Osteoblast (primary cell): ENCODE data around the gene ACER1. TPM values are rescaled to one million over a fixed set of nuclear protein-coding genes. Genes with fewer than 3 reads are reported as not detected.

ENCODE experiments used
- DNase-seq: peaks from one replicate; pipeline ENCODE4 v3.0.0; 2011; ENCODE audit warnings: low spot score, mixed read lengths; ENCODE audit not compliant: insufficient read length; ENCODE audit errors: missing footprints
- H2AFZ ChIP-seq: 2 replicates; pipeline ENCODE4 v1.6.0; 2011; ENCODE audit warnings: mild to moderate bottlenecking, low read length
- H3K27ac ChIP-seq: 2 replicates; pipeline ENCODE4 v1.5.1; 2011; ENCODE audit warnings: mild to moderate bottlenecking, low read depth, low read length, moderate library complexity
- H3K27me3 ChIP-seq: 2 replicates; pipeline ENCODE4 v1.6.0; 2012; ENCODE audit warnings: mild to moderate bottlenecking, control low read depth, inconsistent platforms, low read length, moderate library complexity; ENCODE audit not compliant: insufficient read depth
- H3K36me3 ChIP-seq: 2 replicates; pipeline ENCODE4 v1.5.1; 2011; ENCODE audit warnings: mild to moderate bottlenecking, low read length, control low read depth, moderate library complexity; ENCODE audit not compliant: insufficient read depth
- H3K4me1 ChIP-seq: 2 replicates; pipeline ENCODE4 v1.5.1; 2011; ENCODE audit warnings: mild to moderate bottlenecking, low read length, control low read depth, moderate library complexity; ENCODE audit not compliant: insufficient read depth
- H3K4me2 ChIP-seq: 2 replicates; pipeline ENCODE4 v1.6.0; 2011; ENCODE audit warnings: mild to moderate bottlenecking, low read length; ENCODE audit not compliant: insufficient read depth
- H3K4me3 ChIP-seq: fragments of 200-600 bp; sonication (generic); 3 replicates; pipeline ENCODE4 v1.5.1; 2012; ENCODE audit warnings: mild to moderate bottlenecking, low read length, inconsistent platforms; ENCODE audit not compliant: insufficient read depth
- H3K79me2 ChIP-seq: 2 replicates; pipeline ENCODE4 v1.6.0; 2012; ENCODE audit warnings: mild to moderate bottlenecking, low read length, control low read depth, inconsistent platforms; ENCODE audit not compliant: insufficient read depth
- H3K9me3 ChIP-seq: 2 replicates; pipeline ENCODE4 v1.5.1; 2011; ENCODE audit warnings: low read depth, low read length, control low read depth
- H4K20me1 ChIP-seq: 2 replicates; pipeline ENCODE4 v1.6.0; 2012; ENCODE audit warnings: mild to moderate bottlenecking, low read length, control low read depth; ENCODE audit not compliant: insufficient read depth
- CTCF ChIP-seq: IDR thresholded peaks from 2 replicates; pipeline ENCODE4 v1.5.1; 2011; ENCODE audit warnings: mild to moderate bottlenecking, low read depth, low read length, moderate library complexity; ENCODE audit errors: extremely low read depth
- total RNA-seq: library from RNA; depleted of rRNA; stranded (reverse); fragments of >200 nt; gene quantifications from 2 replicates; pipeline ENCODE4 v1.2.3, GENCODE V29; 2012

The ACER1 gene
- total RNA-seq, 1 donor, result under 0.01 TPM

- H3K27ac ChIP-seq, result no peak overlapping the region
- no peaks in the 10 kb centered on the region for H4K20me1 ChIP-seq
- DNase-seq, result no peak
- H3K4me3 ChIP-seq, result no peak overlapping the region
- no peaks in the 10 kb centered on the region for H3K9me3 ChIP-seq
- no peaks in the 10 kb centered on the region for H3K27me3 ChIP-seq
- H3K36me3 ChIP-seq, result no peaks in the 10 kb centered on the region
- no peaks in the 10 kb centered on the region for H3K4me1 ChIP-seq
- H2AFZ ChIP-seq, result no peak overlapping the region
- no peak for TF ChIP-seq CTCF
- no peaks in the 10 kb centered on the region for H3K79me2 ChIP-seq
- H3K4me2 ChIP-seq, result no peak overlapping the region
These were observed 7.8 kb downstream of the ACER1 start for GRCh38 chr19:6325614-6326013.

GRCh38 chr19:6324757-6325156, 8.7 kb downstream of the ACER1 start:
- H3K27ac ChIP-seq, result no peak overlapping the region
- no peaks in the 10 kb centered on the region for H4K20me1 ChIP-seq
- no peak overlapping the region for H3K4me2 ChIP-seq
- H3K79me2 ChIP-seq, result no peaks in the 10 kb centered on the region
- H3K4me3 ChIP-seq, result no peak overlapping the region
- no peaks in the 10 kb centered on the region for H3K36me3 ChIP-seq
- H3K4me1 ChIP-seq, result no peaks in the 10 kb centered on the region
- no peaks in the 10 kb centered on the region for H3K9me3 ChIP-seq
- TF ChIP-seq CTCF, result no peak
- H3K27me3 ChIP-seq, result no peaks in the 10 kb centered on the region
- DNase-seq, result no peak
- H2AFZ ChIP-seq, result no peak overlapping the region

- no peak overlapping the region for H3K4me3 ChIP-seq
- TF ChIP-seq CTCF, result no peak
- no peaks in the 10 kb centered on the region for H4K20me1 ChIP-seq
- DNase-seq, result no peak
- H3K79me2 ChIP-seq, result no peaks in the 10 kb centered on the region
- H3K9me3 ChIP-seq, result no peaks in the 10 kb centered on the region
- H3K36me3 ChIP-seq, result no peaks in the 10 kb centered on the region
- no peaks in the 10 kb centered on the region for H3K27me3 ChIP-seq
- no peaks in the 10 kb centered on the region for H3K4me1 ChIP-seq
- no peak overlapping the region for H2AFZ ChIP-seq
- no peak overlapping the region for H3K4me2 ChIP-seq
- no peak overlapping the region for H3K27ac ChIP-seq
These were observed 11.1 kb downstream of the ACER1 start for GRCh38 chr19:6322284-6322683.

- Histone ChIP-seq H3K27me3 (no peaks in the 10 kb centered on the region), H3K79me2 (no peaks in the 10 kb centered on the region), H3K4me2 (no peak overlapping the region), H3K36me3 (no peaks in the 10 kb centered on the region), H3K9me3 (no peaks in the 10 kb centered on the region), H3K4me3 (no peak overlapping the region), H4K20me1 (no peaks in the 10 kb centered on the region), H3K4me1 (no peaks in the 10 kb centered on the region), H2AFZ (no peak overlapping the region), H3K27ac (no peak overlapping the region)
- DNase-seq, result no peak
- TF ChIP-seq CTCF, result no peak
These were observed 14.0 kb downstream of the ACER1 start for GRCh38 chr19:6319376-6319775.
